Activated CD4-positive, alpha-beta T cell treated with anti-CD3 and anti-CD28 coated beads, Interleukin-2, Interleukin-4, amounts not matched to agents 100 ng/mL and 50 ng/mL, durations not matched to agents 16 hours and 8 hours (primary cell): ENCODE data around the gene METRNL.
"Not testable (repeated sequence)": the region's sequence is repeated elsewhere in the genome, so short reads cannot be mapped to it uniquely, and the experiment has no call there.

Experiments used
- DNase-seq: peaks from one replicate; pipeline ENCODE4 v3.0.0-alpha.2; 2020; ENCODE audit warnings: low spot score

METRNL gene

GRCh38 chr17:83053021-83053681 lies 26.3 kb upstream of the METRNL start:
- no peak for DNase-seq

- DNase-seq: no peak
Measured at GRCh38 chr17:83053739-83054451, 25.5 kb upstream of the METRNL start.

DNA sequence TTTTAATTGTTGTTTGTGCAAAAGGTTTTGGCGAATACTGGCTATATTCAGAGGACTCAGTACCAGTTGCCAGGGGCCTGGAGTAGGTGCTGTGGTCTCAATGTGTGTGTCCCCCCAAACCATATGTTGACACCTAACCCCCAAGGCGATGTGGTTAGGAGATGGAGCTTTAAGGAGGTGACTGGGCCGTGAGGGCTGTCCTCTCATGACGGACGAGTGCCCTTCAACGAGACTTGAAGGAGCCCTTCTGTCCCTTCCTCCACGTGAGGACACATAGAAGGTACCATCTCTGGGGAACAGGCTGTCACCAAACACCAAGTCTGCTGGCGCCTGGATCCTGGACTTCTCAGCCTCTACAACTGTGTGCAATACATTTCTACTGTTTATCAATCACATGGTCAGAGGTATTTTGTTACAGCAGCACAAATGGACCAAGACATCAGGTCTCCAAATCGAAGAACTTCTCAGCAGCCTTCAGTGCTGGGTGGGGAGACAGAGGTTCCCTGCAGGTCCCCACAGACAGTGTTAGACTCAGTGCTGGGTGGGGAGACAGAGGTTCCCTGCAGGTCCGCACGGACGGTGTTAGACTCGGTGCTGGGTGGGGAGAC lies 24.8 kb upstream of the METRNL start:
- no peak for DNase-seq

GRCh38 chr17:83055176-83055575 lies 24.2 kb upstream of the METRNL start:
- DNase-seq: not testable (repeated sequence)

DNA sequence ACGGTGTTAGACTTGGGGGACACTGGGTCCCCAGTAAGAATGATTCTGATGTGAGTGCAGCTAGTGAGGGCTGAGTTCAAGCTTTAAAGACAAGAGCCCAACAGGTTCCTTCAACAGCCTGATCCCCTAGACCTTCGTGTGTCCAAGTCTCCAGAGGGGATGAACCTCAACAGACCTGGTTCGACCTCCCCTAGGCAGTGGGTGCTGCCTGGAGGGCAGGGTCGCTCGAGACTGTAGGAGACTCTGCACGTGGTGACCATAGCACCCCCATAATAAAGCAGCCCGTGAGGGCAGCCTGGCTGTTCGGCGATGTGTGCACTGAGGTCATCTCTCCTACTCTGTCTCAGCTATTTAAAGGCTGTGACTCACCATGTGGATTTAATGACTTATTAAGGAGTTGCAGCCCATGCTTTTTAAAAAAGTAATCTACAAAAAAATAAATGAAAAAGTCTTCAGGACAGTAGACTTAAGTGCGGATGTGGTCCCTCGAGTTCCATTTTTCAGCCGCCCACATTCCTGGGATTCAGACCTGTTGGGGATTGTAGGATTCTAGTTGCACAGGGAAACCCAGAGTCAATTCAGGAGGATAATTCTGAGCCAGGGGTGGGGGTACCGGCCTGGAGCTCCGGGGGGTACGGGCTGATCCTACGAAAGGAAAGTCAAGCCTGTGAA lies 23.4 kb upstream of the METRNL start:
- DNase-seq: no peak

DNA sequence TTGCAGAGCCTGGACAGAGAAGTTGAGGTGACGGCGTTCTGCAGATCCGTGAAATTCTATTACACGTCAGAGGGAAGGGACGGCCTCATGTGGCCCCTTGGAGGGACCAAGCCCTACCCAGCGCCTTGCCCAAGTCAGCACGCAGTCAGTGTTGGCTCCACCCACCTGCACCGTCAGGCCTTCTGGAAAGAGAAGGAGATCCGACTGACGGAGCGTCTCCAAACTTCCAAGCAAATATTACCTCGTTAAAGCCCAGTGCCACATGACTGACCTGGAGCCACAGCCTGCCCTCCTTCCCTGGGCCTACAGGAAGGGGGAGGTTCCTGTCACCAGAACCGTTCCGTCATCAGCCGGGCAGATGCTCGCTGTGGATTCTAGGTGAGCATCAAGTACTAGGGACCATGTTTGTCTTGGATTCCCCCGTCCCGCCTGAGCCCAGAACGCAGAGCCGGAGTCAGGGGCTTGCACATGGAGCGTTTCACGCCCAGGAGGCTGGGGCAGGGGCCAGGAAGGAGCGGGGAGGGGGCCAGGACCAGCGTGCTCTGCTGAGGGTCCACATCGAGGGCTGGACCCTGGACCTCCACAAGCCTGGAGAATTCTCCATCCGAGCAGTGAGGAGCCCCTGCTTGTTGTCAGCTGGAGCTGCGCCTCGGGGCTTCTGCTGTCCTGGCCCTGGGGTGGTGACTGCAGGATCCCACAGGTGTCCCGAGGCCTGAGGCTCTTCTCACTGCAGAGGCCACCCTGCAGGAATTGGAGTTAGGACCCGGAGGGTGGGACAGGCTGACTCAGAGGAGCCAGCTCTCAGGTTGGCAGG lies 22.6 kb upstream of the METRNL start:
- no peak for DNase-seq

DNA sequence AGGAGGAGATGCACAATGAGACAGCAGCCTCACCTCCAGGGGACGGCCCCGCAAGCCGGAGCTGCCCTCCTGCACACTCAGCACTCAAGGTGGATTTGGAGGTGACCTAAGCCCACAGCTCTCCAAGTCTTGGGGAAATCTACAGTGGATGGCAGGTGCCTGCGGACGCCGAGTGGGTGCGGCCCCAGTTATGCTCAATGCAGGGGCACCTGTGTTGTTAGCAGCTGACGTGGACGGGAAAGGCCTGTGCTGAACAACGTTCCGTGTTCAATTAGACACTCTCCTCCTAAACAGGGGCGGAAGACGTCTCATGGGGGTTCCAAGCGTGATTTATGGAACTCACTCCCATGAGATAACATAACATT lies 22.0 kb upstream of the METRNL start:
- no peak for DNase-seq

GRCh38 chr17:83057793-83058265 lies 21.6 kb upstream of the METRNL start:
- DNase-seq: no peak

- no peak for DNase-seq
Measured at GRCh38 chr17:83058266-83058798, 21.1 kb upstream of the METRNL start.

DNA sequence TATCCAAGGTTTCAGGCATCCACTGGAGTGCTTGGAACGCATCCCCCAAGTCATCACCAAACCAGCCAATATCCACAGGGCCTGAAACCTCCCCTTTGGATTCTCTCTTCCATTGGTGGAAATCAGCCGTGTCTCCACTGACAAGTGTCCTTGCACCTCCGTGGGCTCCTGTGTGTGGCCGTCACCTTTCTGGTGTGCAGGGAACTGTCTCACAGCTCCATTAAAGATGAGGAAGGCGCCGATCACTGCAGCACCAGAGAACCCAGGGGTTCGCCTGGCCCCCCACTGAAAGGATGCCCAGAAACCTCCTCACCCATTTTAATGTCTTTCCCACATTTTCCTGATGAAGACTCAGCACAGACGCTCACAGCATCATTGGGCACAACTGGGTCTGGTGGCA lies 17.8 kb upstream of the METRNL start:
- no peak for DNase-seq

- DNase-seq: no peak
Measured at GRCh38 chr17:83062011-83062817, 17.2 kb upstream of the METRNL start.

DNA sequence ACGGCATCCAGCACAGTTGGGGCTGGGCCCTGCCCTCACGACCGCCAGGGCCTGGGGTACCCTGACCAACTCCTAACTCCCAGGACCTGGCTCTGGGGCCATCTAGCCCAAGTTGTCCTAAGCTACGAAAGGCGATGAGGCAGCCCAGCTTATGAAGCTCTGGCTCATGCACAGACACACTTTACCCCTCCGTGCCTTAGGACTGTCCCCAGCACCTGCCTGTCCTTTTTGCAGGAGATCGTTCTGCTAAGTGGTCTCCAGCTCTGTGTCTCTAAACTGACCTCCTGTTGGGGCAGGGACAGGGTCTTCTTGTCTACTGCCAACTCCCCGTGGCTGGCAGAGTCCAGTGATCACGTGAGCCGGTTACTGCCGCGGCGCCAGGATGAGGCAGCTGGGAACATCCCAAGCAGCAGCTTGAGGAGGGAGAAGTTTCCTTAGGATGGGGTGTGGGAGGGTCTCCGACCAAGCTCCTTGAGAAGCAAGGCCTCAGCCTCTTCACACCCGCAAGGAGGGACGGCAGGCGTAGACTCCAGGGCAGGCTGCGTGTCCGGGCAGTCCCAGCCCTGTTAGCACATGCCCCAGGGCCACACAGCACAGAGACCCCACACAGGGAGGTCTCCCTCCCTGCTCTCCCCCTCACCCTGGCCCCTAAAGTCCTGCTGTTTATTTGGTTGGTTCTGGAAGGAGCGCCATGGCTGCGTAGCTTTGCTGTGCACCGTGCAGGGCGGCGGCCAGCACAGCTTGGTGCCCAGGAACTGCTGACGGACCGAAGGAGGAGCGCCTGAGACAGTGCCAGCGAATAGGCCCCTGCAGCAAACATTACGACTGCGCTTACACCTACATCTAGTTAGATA lies 16.4 kb upstream of the METRNL start:
- no peak for DNase-seq

GRCh38 chr17:83064021-83064731 lies 15.2 kb upstream of the METRNL start:
- no peak for DNase-seq

DNA sequence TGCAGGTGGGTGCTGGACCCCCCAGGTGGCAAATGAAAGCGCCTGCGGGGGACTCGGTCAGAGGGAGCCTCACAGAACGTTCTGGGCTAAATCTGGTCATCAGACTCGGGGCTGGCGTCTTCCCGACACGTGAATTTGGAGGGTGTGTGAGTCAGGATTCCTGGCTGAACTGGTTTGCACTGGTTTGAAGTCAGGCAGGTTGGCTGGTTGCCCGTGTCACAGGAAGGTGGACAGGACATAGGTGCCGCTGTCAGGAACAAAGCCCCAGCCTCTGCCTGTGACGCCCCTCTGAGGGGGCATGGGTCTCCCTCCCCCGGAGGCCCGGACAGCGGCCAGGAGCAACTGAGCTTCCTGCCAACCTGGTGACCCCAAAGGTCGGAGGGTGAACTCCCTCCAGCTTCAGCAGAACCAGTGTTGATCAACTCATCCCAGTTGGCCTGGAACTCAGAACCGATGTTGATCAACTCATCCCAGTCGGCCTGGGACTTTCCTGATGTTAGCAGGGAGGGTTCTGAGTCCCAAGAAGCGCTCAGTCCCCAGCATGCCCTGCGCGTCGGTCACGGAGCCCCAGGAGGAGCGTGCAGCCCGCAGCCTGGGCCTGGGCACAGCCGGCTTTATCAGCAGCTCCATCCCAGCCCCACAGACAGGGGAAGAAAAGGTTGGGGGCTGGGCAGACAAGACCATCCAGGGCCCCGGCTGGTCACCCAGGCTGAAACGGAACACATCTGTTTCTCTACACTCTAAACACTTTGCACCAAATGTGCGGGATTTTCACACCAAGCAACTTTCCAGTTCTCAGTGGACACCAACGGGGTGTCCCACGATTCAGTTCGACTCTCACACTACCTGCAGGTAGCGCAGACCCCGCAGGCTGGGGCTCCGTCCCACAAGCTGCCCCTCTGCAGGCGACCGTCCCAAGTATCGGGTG lies 14.4 kb upstream of the METRNL start:
- DNase-seq: no peak

- DNase-seq: no peak
Measured at GRCh38 chr17:83065660-83066542, 13.5 kb upstream of the METRNL start.

GRCh38 chr17:83066543-83066890 lies 12.9 kb upstream of the METRNL start:
- DNase-seq: not testable (repeated sequence)

GRCh38 chr17:83067071-83067717 lies 12.2 kb upstream of the METRNL start:
- DNase-seq: no peak
